ENCODE measurements around the gene CREB5.

The CREB5 gene

DNA sequence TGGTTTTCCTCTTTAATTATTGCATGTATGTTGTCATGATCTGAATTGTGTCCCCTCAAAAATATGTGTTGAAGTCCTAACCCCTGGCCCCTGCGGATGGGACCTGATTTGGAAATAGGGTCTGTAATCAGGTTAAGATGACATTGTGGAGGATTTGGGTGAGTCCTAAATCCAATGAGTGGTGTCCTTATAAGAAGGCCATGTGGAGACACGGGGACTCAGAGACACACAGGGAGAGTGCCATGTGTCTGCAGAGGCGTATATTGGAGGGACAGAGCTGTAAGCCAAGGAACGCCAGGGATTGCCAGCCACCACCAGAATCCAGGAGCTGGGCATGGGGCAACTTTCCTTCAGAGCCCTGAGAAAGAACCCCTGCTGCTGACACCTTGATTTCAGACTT, 171.9 kb downstream of the CREB5 start:
- H3K27me3 ChIP-seq (ENCODE audit: insufficient read depth, low read length, poor library complexity, severe bottlenecking) = no peaks in the 10 kb centered on the region
- H3K9me3 ChIP-seq (ENCODE audit: insufficient read depth, low read depth, low read length) = no peaks in the 10 kb centered on the region
- no peak overlapping the region for H3K9ac ChIP-seq (ENCODE audit: low read depth, low read length, poor library complexity, severe bottlenecking)
- H3K4me3 ChIP-seq (ENCODE audit: low read length, poor library complexity, severe bottlenecking) = no peak overlapping the region
- no peak overlapping the region for H3K4me2 ChIP-seq (ENCODE audit: low read depth, low read length, poor library complexity, severe bottlenecking)
- H3K4me1 ChIP-seq (ENCODE audit: insufficient read depth, low read length, poor library complexity, severe bottlenecking) = peaks cover 40% of the 10 kb centered on the region
- no peaks in the 10 kb centered on the region for H3K79me2 ChIP-seq (ENCODE audit: insufficient read depth, low read length)
- no peaks in the 10 kb centered on the region for H3K36me3 ChIP-seq (ENCODE audit: insufficient read depth, low read length)
- no peaks in the 10 kb centered on the region for H3F3A ChIP-seq (ENCODE audit: low read depth)
- TF ChIP-seq, protein P1, sequence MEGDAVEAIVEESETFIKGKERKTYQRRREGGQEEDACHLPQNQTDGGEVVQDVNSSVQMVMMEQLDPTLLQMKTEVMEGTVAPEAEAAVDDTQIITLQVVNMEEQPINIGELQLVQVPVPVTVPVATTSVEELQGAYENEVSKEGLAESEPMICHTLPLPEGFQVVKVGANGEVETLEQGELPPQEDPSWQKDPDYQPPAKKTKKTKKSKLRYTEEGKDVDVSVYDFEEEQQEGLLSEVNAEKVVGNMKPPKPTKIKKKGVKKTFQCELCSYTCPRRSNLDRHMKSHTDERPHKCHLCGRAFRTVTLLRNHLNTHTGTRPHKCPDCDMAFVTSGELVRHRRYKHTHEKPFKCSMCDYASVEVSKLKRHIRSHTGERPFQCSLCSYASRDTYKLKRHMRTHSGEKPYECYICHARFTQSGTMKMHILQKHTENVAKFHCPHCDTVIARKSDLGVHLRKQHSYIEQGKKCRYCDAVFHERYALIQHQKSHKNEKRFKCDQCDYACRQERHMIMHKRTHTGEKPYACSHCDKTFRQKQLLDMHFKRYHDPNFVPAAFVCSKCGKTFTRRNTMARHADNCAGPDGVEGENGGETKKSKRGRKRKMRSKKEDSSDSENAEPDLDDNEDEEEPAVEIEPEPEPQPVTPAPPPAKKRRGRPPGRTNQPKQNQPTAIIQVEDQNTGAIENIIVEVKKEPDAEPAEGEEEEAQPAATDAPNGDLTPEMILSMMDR (conservative IDR thresholded peaks at IDR 0.05; ENCODE audit: low read length) = no peak
- TF ChIP-seq EZH2phosphoT487 (IDR thresholded peaks at IDR 0.05; ENCODE audit: borderline replicate concordance) = no peak
- H3K9me2 ChIP-seq (replicated peaks; ENCODE audit: low read depth, low read length) = no peaks in the 10 kb centered on the region
- no peaks in the 10 kb centered on the region for H4K20me1 ChIP-seq (ENCODE audit: insufficient read depth, low read length, poor library complexity, severe bottlenecking)
- no peak overlapping the region for H2AFZ ChIP-seq (ENCODE audit: low read length)

DNA sequence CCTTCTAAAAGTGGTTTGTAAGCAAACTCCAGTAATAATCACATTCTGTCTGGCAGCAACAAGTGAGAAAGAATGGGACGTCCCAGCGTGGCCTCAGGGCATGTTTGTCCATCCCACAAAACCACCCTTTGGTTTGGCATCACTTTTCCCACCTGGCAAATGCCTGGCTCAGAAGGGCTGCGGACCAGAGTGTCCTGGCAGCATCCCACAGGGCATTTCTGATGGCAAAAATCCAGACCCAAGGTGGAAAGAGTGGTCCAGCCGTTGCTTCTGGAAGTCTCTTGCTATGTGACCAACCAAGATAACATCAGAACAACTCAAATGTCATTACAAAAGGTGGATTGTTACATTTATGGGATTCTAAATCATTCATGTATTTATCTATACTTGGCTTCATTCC, 174.4 kb downstream of the CREB5 start:
- H4K20me1 ChIP-seq (ENCODE audit: insufficient read depth, low read length, poor library complexity, severe bottlenecking) = no peaks in the 10 kb centered on the region
- TF ChIP-seq, protein P1 (conservative IDR thresholded peaks at IDR 0.05; ENCODE audit: low read length) = no peak
- no peak for TF ChIP-seq EZH2phosphoT487 (IDR thresholded peaks at IDR 0.05; ENCODE audit: borderline replicate concordance)
- H3K4me2 ChIP-seq (ENCODE audit: low read depth, low read length, poor library complexity, severe bottlenecking) = no peak overlapping the region
- H3K4me1 ChIP-seq (ENCODE audit: insufficient read depth, low read length, poor library complexity, severe bottlenecking) = peaks cover 44% of the 10 kb centered on the region
- H3K36me3 ChIP-seq (ENCODE audit: insufficient read depth, low read length) = no peaks in the 10 kb centered on the region
- H3K9me2 ChIP-seq (replicated peaks; ENCODE audit: low read depth, low read length) = no peaks in the 10 kb centered on the region
- H3K9me3 ChIP-seq (ENCODE audit: insufficient read depth, low read depth, low read length) = no peaks in the 10 kb centered on the region
- H2AFZ ChIP-seq (ENCODE audit: low read length) = no peak overlapping the region
- no peak overlapping the region for H3K9ac ChIP-seq (ENCODE audit: low read depth, low read length, poor library complexity, severe bottlenecking)
- no peaks in the 10 kb centered on the region for H3K79me2 ChIP-seq (ENCODE audit: insufficient read depth, low read length)
- no peaks in the 10 kb centered on the region for H3K27me3 ChIP-seq (ENCODE audit: insufficient read depth, low read length, poor library complexity, severe bottlenecking)
- no peak overlapping the region for H3K4me3 ChIP-seq (ENCODE audit: low read length, poor library complexity, severe bottlenecking)
- H3F3A ChIP-seq (ENCODE audit: low read depth) = no peaks in the 10 kb centered on the region; the same call in 1 of the 2 replicates

DNA sequence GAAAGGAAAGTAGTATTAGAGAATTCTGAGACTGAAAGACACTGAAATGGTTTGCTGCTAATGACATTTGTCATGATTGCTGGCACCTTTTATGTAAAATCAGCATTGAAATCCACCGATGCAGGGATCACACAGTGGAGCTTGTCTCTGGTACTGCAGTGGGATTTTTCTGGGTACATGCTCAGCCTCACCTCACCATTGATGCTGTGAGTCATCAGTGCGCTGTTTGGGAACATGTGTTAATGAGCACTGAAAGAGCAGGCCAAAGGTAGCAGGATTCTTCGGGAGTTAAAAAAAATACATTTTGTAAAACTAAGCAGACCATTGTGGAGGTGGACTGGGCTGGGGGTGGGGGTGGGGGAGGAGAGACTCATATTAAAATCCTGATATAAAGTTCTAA, 174.9 kb downstream of the CREB5 start:
- H2AFZ ChIP-seq (ENCODE audit: low read length) = no peak overlapping the region
- no peaks in the 10 kb centered on the region for H4K20me1 ChIP-seq (ENCODE audit: insufficient read depth, low read length, poor library complexity, severe bottlenecking)
- H3K9ac ChIP-seq (ENCODE audit: low read depth, low read length, poor library complexity, severe bottlenecking) = no peak overlapping the region
- H3K4me3 ChIP-seq (ENCODE audit: low read length, poor library complexity, severe bottlenecking) = no peak overlapping the region
- peaks cover 49% of the 10 kb centered on the region for H3K4me1 ChIP-seq (ENCODE audit: insufficient read depth, low read length, poor library complexity, severe bottlenecking)
- H3K9me3 ChIP-seq (ENCODE audit: insufficient read depth, low read depth, low read length) = no peaks in the 10 kb centered on the region
- H3F3A ChIP-seq (ENCODE audit: low read depth) = peaks cover under 1% of the 10 kb centered on the region; the same call in 1 of the 2 replicates
- H3K9me2 ChIP-seq (replicated peaks; ENCODE audit: low read depth, low read length) = no peaks in the 10 kb centered on the region
- H3K27me3 ChIP-seq (ENCODE audit: insufficient read depth, low read length, poor library complexity, severe bottlenecking) = no peaks in the 10 kb centered on the region
- H3K4me2 ChIP-seq (ENCODE audit: low read depth, low read length, poor library complexity, severe bottlenecking) = no peak overlapping the region
- TF ChIP-seq, protein P1 (conservative IDR thresholded peaks at IDR 0.05; ENCODE audit: low read length) = no peak
- no peak for TF ChIP-seq EZH2phosphoT487 (IDR thresholded peaks at IDR 0.05; ENCODE audit: borderline replicate concordance)
- H3K79me2 ChIP-seq (ENCODE audit: insufficient read depth, low read length) = no peaks in the 10 kb centered on the region
- no peaks in the 10 kb centered on the region for H3K36me3 ChIP-seq (ENCODE audit: insufficient read depth, low read length)

Data from Loucy (cell line).